HepG2 (cell line): Measurements from ENCODE around the gene BPIFB2. TPM values are rescaled to one million over a fixed set of nuclear protein-coding genes. Genes with fewer than 3 reads are reported as not detected.

Experiments used
- AHR ChIP-seq: IDR thresholded peaks from 2 replicates; pipeline ENCODE4 v1.6.1; 2018; ENCODE audit warnings: missing genetic modification reagents, missing compliant biosample characterization
- GABPB1 ChIP-seq: IDR thresholded peaks from 2 replicates; pipeline ENCODE4 v1.6.1; 2016; ENCODE audit warnings: mild to moderate bottlenecking, missing genetic modification reagents, moderate library complexity, missing compliant biosample characterization
- GMEB1 ChIP-seq: sonication (generic); formaldehyde crosslinking; IDR thresholded peaks from 2 replicates; pipeline ENCODE4 v1.5.1; 2020; ENCODE audit warnings: missing genetic modification reagents, mild to moderate bottlenecking, borderline replicate concordance
- HNF1A ChIP-seq, 2 experiments: sonication (generic) in 1 of 2; formaldehyde crosslinking in 1 of 2; IDR thresholded peaks; 2 replicates each; pipeline versions ENCODE4 v1.4.0 to v1.6.1; 2016 to 2020; ENCODE audit warnings: borderline replicate concordance in 1 of 2, low read depth in 1 of 2, mild to moderate bottlenecking in 1 of 2, missing genetic modification reagents in 1 of 2
- MAFF ChIP-seq: IDR thresholded peaks from 2 replicates; pipeline ENCODE4 v1.6.1; 2011; ENCODE audit warnings: low read depth, low read length, improper control_type of control experiment
- MYC ChIP-seq: sonication (generic); formaldehyde crosslinking; IDR thresholded peaks from 2 replicates; pipeline ENCODE4 v1.9.0; 2021; ENCODE audit warnings: missing genetic modification reagents, borderline replicate concordance
- NFRKB ChIP-seq: fragments of 450-650 bp; IDR thresholded peaks from 2 replicates; pipeline ENCODE4 v1.6.1; 2017
- NR2F1 ChIP-seq, 2 experiments: fragments of 450-650 bp in 1 of 2; formaldehyde crosslinking in 1 of 2; IDR thresholded peaks; 2 replicates each; pipeline versions ENCODE4 v1.5.0 to v1.6.1; 2016 to 2020; ENCODE audit warnings: mild to moderate bottlenecking in 1 of 2, missing compliant biosample characterization in 1 of 2, missing genetic modification reagents in 1 of 2, moderate library complexity in 1 of 2
- POLR2G ChIP-seq: fragments of 200-400 bp; formaldehyde crosslinking; IDR thresholded peaks from 2 replicates; pipeline ENCODE4 v1.6.1; 2018; ENCODE audit warnings: mild to moderate bottlenecking, low read depth, low read length, moderate library complexity
- SMAD1 ChIP-seq: sonication (generic); formaldehyde crosslinking; IDR thresholded peaks from 2 replicates; pipeline ENCODE4 v1.4.0; 2020; ENCODE audit warnings: missing genetic modification reagents, low read depth, mild to moderate bottlenecking, borderline replicate concordance
- THAP11 ChIP-seq: IDR thresholded peaks from 2 replicates; pipeline ENCODE4 v1.6.1; 2016; ENCODE audit warnings: missing biosample characterization, missing genetic modification reagents
- TP53 ChIP-seq: sonication (generic); formaldehyde crosslinking; conservative IDR thresholded peaks from 2 replicates; pipeline ENCODE4 v1.4.0; 2020; ENCODE audit warnings: missing genetic modification reagents
- ZBTB43 ChIP-seq: sonication (generic); formaldehyde crosslinking; conservative IDR thresholded peaks from 2 replicates; pipeline ENCODE4 v1.4.0; 2020; ENCODE audit warnings: missing genetic modification reagents
- ZBTB8A ChIP-seq: sonication (generic); formaldehyde crosslinking; IDR thresholded peaks from 2 replicates; pipeline ENCODE4 v1.4.0; 2020; ENCODE audit warnings: mild to moderate bottlenecking, low read depth, missing genetic modification reagents, borderline replicate concordance
- ZNF264 ChIP-seq: sonication (generic); formaldehyde crosslinking; IDR thresholded peaks from 2 replicates; pipeline ENCODE4 v1.4.0; 2020; ENCODE audit warnings: missing genetic modification reagents
- ZNF383 ChIP-seq: sonication (generic); formaldehyde crosslinking; IDR thresholded peaks from 2 replicates; pipeline ENCODE4 v1.4.0; 2020; ENCODE audit warnings: missing genetic modification reagents, mild to moderate bottlenecking, borderline replicate concordance
- ZNF432 ChIP-seq: sonication (generic); formaldehyde crosslinking; IDR thresholded peaks from 2 replicates; pipeline ENCODE4 v1.5.0; 2020; ENCODE audit warnings: missing genetic modification reagents, mild to moderate bottlenecking, borderline replicate concordance
- ZNF629 ChIP-seq: sonication (generic); formaldehyde crosslinking; conservative IDR thresholded peaks from 2 replicates; pipeline ENCODE4 v1.5.0; 2020; ENCODE audit warnings: missing genetic modification reagents
- ZSCAN5A ChIP-seq: sonication (generic); formaldehyde crosslinking; IDR thresholded peaks from 2 replicates; pipeline ENCODE4 v1.8.0; 2022; ENCODE audit warnings: mild to moderate bottlenecking, missing genetic modification reagents, borderline replicate concordance
- polyA plus RNA-seq, 8 experiments: library from polyadenylated mRNA; depleted of rRNA in 3 of 8; stranded (reverse) in 7 of 8; unstranded in 1 of 8; fragments of >200 nt; fragmentation: Illumina TruSeq in 4 of 8; extraction: Trizol in 4 of 8; gene quantifications; 2 replicates each; pipeline versions ENCODE4 v1.2.1 to v1.2.3, GENCODE V29; 2011 to 2016; ENCODE audit warnings: low read depth in 4 of 8, missing spikeins in 1 of 8, mixed read lengths in 1 of 8; ENCODE audit not compliant: insufficient read depth in 1 of 8
- total RNA-seq, 5 experiments: library from RNA; depleted of rRNA; stranded (reverse); fragments of >200 nt; fragmentation: Illumina TruSeq; extraction: Trizol; gene quantifications; 2 replicates each; pipeline ENCODE4 v1.2.3, GENCODE V29; 2016; ENCODE audit warnings: low read depth in 1 of 5

The BPIFB2 gene
- total and polyA plus RNA-seq, 2 of the 13 experiments (the other 11 are each of a cell fraction or from before 2014, with no cell fraction given), result 54.5 to 902 TPM

GRCh38 chr20:33005908-33006775, 1.4 kb upstream of the BPIFB2 start (continued):
- TF ChIP-seq SMAD1 (peak; percentile 43; the same call in 1 of the 2 replicates), ZSCAN5A (CRISPR knock-in tag) (peak; percentile 32; the same call in 1 of the 2 replicates), ZNF383 (no peak), ZBTB43 (CRISPR knock-in tag) (peak; percentile 85), ZNF629 (CRISPR knock-in tag) (peak; percentile 50; the same call in 1 of the 2 replicates), GABPB1 (CRISPR knock-in tag) (peak; percentile 73), GMEB1 (CRISPR knock-in tag) (peak; percentile 66), MYC (CRISPR knock-in tag) (peak; percentile 84; the same call in 1 of the 2 replicates), ZNF432 (no peak), THAP11 (CRISPR knock-in tag) (peak; percentile 83), ZNF264 (peak; percentile 88; the same call in 1 of the 2 replicates), MAFF (no peak), NFRKB (no peak), AHR (CRISPR knock-in tag) (no peak), TP53 (CRISPR knock-in tag) (no peak; the same call in 1 of the 2 replicates), HNF1A (IDR thresholded peaks at IDR 0.05; ENCODE audit: low read depth) (peak; percentile 68; the same call in 1 of the 2 replicates), HNF1A (CRISPR knock-in tag; IDR thresholded peaks at IDR 0.05; ENCODE audit: borderline replicate concordance) (peak; percentile 91), NR2F1 (CRISPR knock-in tag; IDR thresholded peaks at IDR 0.05) (peak; percentile 30 to 72; a peak in 1 of 4 replicates), POLR2G (peak; percentile 96), ZBTB8A (no peak)
